Measurements from ENCODE around the gene SLC35E4. TPM values are rescaled to one million over a fixed set of nuclear protein-coding genes. Genes with fewer than 3 reads are reported as not detected.

Gene SLC35E4
- total RNA-seq, 4 donors from 2014 or later = 6.1 to 15.0 (median 7.3) TPM

GRCh38 chr22:30607300-30607930 lies 28.2 kb upstream of the SLC35E4 start:
- Histone ChIP-seq H3K27ac (peak overlapping the region; percentile 38 to 81 (median 78)), H3K9me3 (no peaks in the 10 kb centered on the region), H3K4me3 (peak overlapping the region; percentile 46 to 70 (median 54)), H3K4me1 (peaks cover 0 to 46% (median 18%) of the 10 kb centered on the region in 4 donors), H3K27me3 (no peaks in the 10 kb centered on the region), H3K36me3 (peaks cover 0 to 17% (median 0%) of the 10 kb centered on the region in 3 donors)
- 71 to 73% methylated on average over 7 of the region's 7 CpGs for WGBS, 2 donors
- no peak for DNase-seq (ENCODE audit: low spot score in 2 of 2)
- TF ChIP-seq EP300 (IDR thresholded peaks at IDR 0.05) (no peak), CTCF (IDR thresholded peaks at IDR 0.05) (no peak), POLR2A (IDR thresholded peaks at IDR 0.05) (no peak)

- Histone ChIP-seq H3K27me3 (no peaks in the 10 kb centered on the region), H3K27ac (peak overlapping the region in 3 of 4 donors; percentile 77 to 81 (median 80)), H3K36me3 (peaks cover 0 to 21% (median 0%) of the 10 kb centered on the region in 3 donors), H3K4me3 (peak overlapping the region in 1 of 4 donors; percentile 62), H3K9me3 (no peaks in the 10 kb centered on the region), H3K4me1 (peaks cover 0 to 46% (median 18%) of the 10 kb centered on the region in 4 donors)
- 72 to 77% methylated on average over 7 of the region's 7 CpGs for WGBS, 2 donors
- TF ChIP-seq EP300 (IDR thresholded peaks at IDR 0.05) (no peak), POLR2A (IDR thresholded peaks at IDR 0.05) (no peak), CTCF (IDR thresholded peaks at IDR 0.05) (no peak)
- no peak for DNase-seq (ENCODE audit: low spot score in 2 of 2)
These were observed 27.6 kb upstream of the SLC35E4 start for GRCh38 chr22:30607939-30608338.

GRCh38 chr22:30609260-30610185 lies 26.1 kb upstream of the SLC35E4 start:
- H3K27ac ChIP-seq = peak overlapping the region in 3 of 4 donors; percentile 31 to 81 (median 58)
- H3K4me3 ChIP-seq = peak overlapping the region in 1 of 4 donors; percentile 11
- peak in 1 of 2 donors; percentile 61 for DNase-seq (ENCODE audit: low spot score in 2 of 2)
- TF ChIP-seq POLR2A (IDR thresholded peaks at IDR 0.05) (no peak), EP300 (IDR thresholded peaks at IDR 0.05) (peak; percentile 20 to 51), CTCF (IDR thresholded peaks at IDR 0.05) (no peak)
- WGBS, 2 donors = 51 to 52% methylated on average over 17 of the region's 17 CpGs
- peaks cover 0 to 37% (median 0%) of the 10 kb centered on the region in 3 donors for H3K36me3 ChIP-seq
- peaks cover 0 to 46% (median 18%) of the 10 kb centered on the region in 4 donors for H3K4me1 ChIP-seq
- H3K27me3 ChIP-seq = no peaks in the 10 kb centered on the region
- H3K9me3 ChIP-seq = no peaks in the 10 kb centered on the region

GRCh38 chr22:30610299-30610698 lies 25.3 kb upstream of the SLC35E4 start:
- H3K36me3 ChIP-seq = peaks cover 0 to 45% (median 0%) of the 10 kb centered on the region in 3 donors
- 68 to 76% methylated on average over 7 of the region's 7 CpGs for WGBS, 2 donors
- H3K4me3 ChIP-seq = no peak overlapping the region
- peak in 1 of 2 donors; percentile 40 for DNase-seq (ENCODE audit: low spot score in 2 of 2)
- H3K4me1 ChIP-seq = peaks cover 0 to 44% (median 18%) of the 10 kb centered on the region in 4 donors
- no peaks in the 10 kb centered on the region for H3K9me3 ChIP-seq
- H3K27ac ChIP-seq = peak overlapping the region in 1 of 4 donors; percentile 81
- H3K27me3 ChIP-seq = no peaks in the 10 kb centered on the region
- TF ChIP-seq EP300 (IDR thresholded peaks at IDR 0.05) (peak in 1 of 2 donors; percentile 40), CTCF (IDR thresholded peaks at IDR 0.05) (no peak)

Measured in tibial nerve (tissue), 4 donors.